HEK293 (cell line): ENCODE measurements around the gene NECTIN2.

Source experiments
- FEZF1 ChIP-seq: fragments of 450-650 bp; formaldehyde crosslinking; IDR thresholded peaks from 2 replicates; pipeline ENCODE4 v1.5.1; 2016; ENCODE audit warnings: missing biosample characterization, missing genetic modification characterization
- KLF10 ChIP-seq: fragments of 450-650 bp; IDR thresholded peaks from 2 replicates; pipeline ENCODE4 v1.5.1; 2018; ENCODE audit warnings: missing biosample characterization, mild to moderate bottlenecking, missing genetic modification characterization
- SALL2 ChIP-seq: fragments of 450-650 bp; formaldehyde crosslinking; IDR thresholded peaks from 2 replicates; pipeline ENCODE4 v1.5.0; 2017; ENCODE audit warnings: missing biosample characterization, mild to moderate bottlenecking, missing genetic modification characterization, borderline replicate concordance
- SETDB1 ChIP-seq: IDR thresholded peaks from one replicate; pipeline ENCODE4 v1.6.1; 2017; ENCODE audit warnings: mild to moderate bottlenecking, low read length, moderate library complexity, mixed read lengths; ENCODE audit not compliant: insufficient read length
- SP2 ChIP-seq: fragments of 450-650 bp; formaldehyde crosslinking; IDR thresholded peaks from 2 replicates; pipeline ENCODE4 v1.5.1; 2016; ENCODE audit warnings: missing biosample characterization, missing genetic modification characterization
- SP7 ChIP-seq: fragments of 450-650 bp; formaldehyde crosslinking; IDR thresholded peaks from 2 replicates; pipeline ENCODE4 v1.5.1; 2016; ENCODE audit warnings: missing biosample characterization, missing genetic modification characterization
- TSHZ1 ChIP-seq: fragments of 450-650 bp; formaldehyde crosslinking; IDR thresholded peaks from 2 replicates; pipeline ENCODE4 v1.5.1; 2016; ENCODE audit warnings: missing biosample characterization, missing genetic modification characterization, borderline replicate concordance
- WT1 ChIP-seq: fragments of 450-650 bp; formaldehyde crosslinking; IDR thresholded peaks from 2 replicates; pipeline ENCODE4 v1.5.1; 2016; ENCODE audit warnings: missing biosample characterization, missing genetic modification characterization
- ZBTB48 ChIP-seq: fragments of 450-650 bp; formaldehyde crosslinking; IDR thresholded peaks from 2 replicates; pipeline ENCODE4 v1.5.1; 2016; ENCODE audit warnings: missing biosample characterization, missing genetic modification characterization
- ZBTB8A ChIP-seq: fragments of 450-650 bp; formaldehyde crosslinking; IDR thresholded peaks from 2 replicates; pipeline ENCODE4 v1.5.1; 2016; ENCODE audit warnings: missing biosample characterization, missing genetic modification characterization
- ZNF10 ChIP-seq: fragments of 450-650 bp; formaldehyde crosslinking; IDR thresholded peaks from 2 replicates; pipeline ENCODE4 v1.5.1; 2017; ENCODE audit warnings: missing biosample characterization, missing genetic modification characterization
- ZNF169 ChIP-seq: fragments of 450-650 bp; formaldehyde crosslinking; IDR thresholded peaks from 2 replicates; pipeline ENCODE4 v1.5.1; 2016; ENCODE audit warnings: missing biosample characterization, missing genetic modification characterization
- ZNF174 ChIP-seq: fragments of 450-650 bp; formaldehyde crosslinking; IDR thresholded peaks from 2 replicates; pipeline ENCODE4 v1.5.0; 2017; ENCODE audit warnings: missing biosample characterization, mild to moderate bottlenecking, missing genetic modification characterization
- ZNF202 ChIP-seq: fragments of 450-650 bp; formaldehyde crosslinking; IDR thresholded peaks from 2 replicates; pipeline ENCODE4 v1.5.1; 2016; ENCODE audit warnings: missing biosample characterization, missing genetic modification characterization, borderline replicate concordance
- ZNF214 ChIP-seq: fragments of 450-650 bp; formaldehyde crosslinking; IDR thresholded peaks from 2 replicates; pipeline ENCODE4 v1.5.1; 2017; ENCODE audit warnings: missing biosample characterization, mild to moderate bottlenecking, missing genetic modification characterization, borderline replicate concordance
- ZNF248 ChIP-seq: fragments of 450-650 bp; formaldehyde crosslinking; IDR thresholded peaks from 2 replicates; pipeline ENCODE4 v1.5.1; 2017; ENCODE audit warnings: missing biosample characterization, missing genetic modification characterization
- ZNF335 ChIP-seq: fragments of 450-650 bp; formaldehyde crosslinking; conservative IDR thresholded peaks from 2 replicates; pipeline ENCODE4 v1.5.1; 2016; ENCODE audit warnings: missing biosample characterization, missing genetic modification characterization
- ZNF350 ChIP-seq: fragments of 450-650 bp; formaldehyde crosslinking; IDR thresholded peaks from 2 replicates; pipeline ENCODE4 v1.5.0; 2017; ENCODE audit warnings: missing biosample characterization, mild to moderate bottlenecking, missing genetic modification characterization
- ZNF354C ChIP-seq: fragments of 450-650 bp; formaldehyde crosslinking; IDR thresholded peaks from 2 replicates; pipeline ENCODE4 v1.5.1; 2016; ENCODE audit warnings: missing biosample characterization, missing genetic modification characterization, low read depth, borderline replicate concordance
- ZNF37A ChIP-seq: fragments of 450-650 bp; IDR thresholded peaks from 2 replicates; pipeline ENCODE4 v1.5.1; 2018; ENCODE audit warnings: missing biosample characterization, missing genetic modification characterization
- ZNF398 ChIP-seq: fragments of 450-650 bp; formaldehyde crosslinking; IDR thresholded peaks from 2 replicates; pipeline ENCODE4 v1.5.1; 2017; ENCODE audit warnings: missing biosample characterization, missing genetic modification characterization
- ZNF473 ChIP-seq: fragments of 450-650 bp; formaldehyde crosslinking; IDR thresholded peaks from 2 replicates; pipeline ENCODE4 v1.5.1; 2017; ENCODE audit warnings: missing biosample characterization, missing genetic modification characterization
- ZNF654 ChIP-seq: fragments of 450-650 bp; formaldehyde crosslinking; IDR thresholded peaks from 2 replicates; pipeline ENCODE4 v1.5.1; 2016; ENCODE audit warnings: low read depth, missing biosample characterization, missing genetic modification characterization
- ZNF658 ChIP-seq: fragments of 450-650 bp; formaldehyde crosslinking; IDR thresholded peaks from 2 replicates; pipeline ENCODE4; 2016; ENCODE audit warnings: missing biosample characterization, missing genetic modification characterization
- ZNF701 ChIP-seq: fragments of 450-650 bp; formaldehyde crosslinking; IDR thresholded peaks from 2 replicates; pipeline ENCODE4 v1.5.1; 2016; ENCODE audit warnings: missing biosample characterization, missing genetic modification characterization
- ZNF776 ChIP-seq: fragments of 450-650 bp; formaldehyde crosslinking; IDR thresholded peaks from 2 replicates; pipeline ENCODE4 v1.5.0; 2017; ENCODE audit warnings: missing biosample characterization, missing genetic modification characterization, borderline replicate concordance
- ZNF830 ChIP-seq: fragments of 450-650 bp; IDR thresholded peaks from 2 replicates; pipeline ENCODE4 v1.5.0; 2018; ENCODE audit warnings: missing biosample characterization, missing genetic modification characterization, low read depth, mild to moderate bottlenecking, moderate library complexity
- ZXDB ChIP-seq: fragments of 450-650 bp; formaldehyde crosslinking; IDR thresholded peaks from 2 replicates; pipeline ENCODE4 v1.5.1; 2016; ENCODE audit warnings: missing biosample characterization, missing genetic modification characterization
- TF ChIP-seq, protein P1 (sequence below): fragments of 450-650 bp; formaldehyde crosslinking; IDR thresholded peaks from 2 replicates; pipeline ENCODE4 v1.5.1; 2016; ENCODE audit warnings: missing biosample characterization, missing genetic modification characterization
- TF ChIP-seq, protein P2 (sequence below): fragments of 450-650 bp; formaldehyde crosslinking; IDR thresholded peaks from 2 replicates; pipeline ENCODE4 v1.5.1; 2016; ENCODE audit warnings: missing biosample characterization, missing genetic modification characterization
- TF ChIP-seq, protein P3 (sequence below): fragments of 450-650 bp; formaldehyde crosslinking; IDR thresholded peaks from 2 replicates; pipeline ENCODE4 v1.5.1; 2017; ENCODE audit warnings: missing biosample characterization, missing genetic modification characterization

NECTIN2 gene

GRCh38 chr19:44891016-44891882 is 45.2 kb downstream of the NECTIN2 start, which contains the start of gene TOMM40 (continued):
- TF ChIP-seq ZNF658 (tag by site-specific recombination), result no peak
- no peak for TF ChIP-seq WT1 (tag by site-specific recombination)
- TF ChIP-seq ZNF248 (tag by site-specific recombination), result no peak
- no peak for TF ChIP-seq ZNF776 (tag by site-specific recombination)
- no peak for TF ChIP-seq FEZF1 (tag by site-specific recombination)
- TF ChIP-seq ZNF214 (tag by site-specific recombination), result no peak
- no peak for TF ChIP-seq SETDB1
- TF ChIP-seq, protein P1, sequence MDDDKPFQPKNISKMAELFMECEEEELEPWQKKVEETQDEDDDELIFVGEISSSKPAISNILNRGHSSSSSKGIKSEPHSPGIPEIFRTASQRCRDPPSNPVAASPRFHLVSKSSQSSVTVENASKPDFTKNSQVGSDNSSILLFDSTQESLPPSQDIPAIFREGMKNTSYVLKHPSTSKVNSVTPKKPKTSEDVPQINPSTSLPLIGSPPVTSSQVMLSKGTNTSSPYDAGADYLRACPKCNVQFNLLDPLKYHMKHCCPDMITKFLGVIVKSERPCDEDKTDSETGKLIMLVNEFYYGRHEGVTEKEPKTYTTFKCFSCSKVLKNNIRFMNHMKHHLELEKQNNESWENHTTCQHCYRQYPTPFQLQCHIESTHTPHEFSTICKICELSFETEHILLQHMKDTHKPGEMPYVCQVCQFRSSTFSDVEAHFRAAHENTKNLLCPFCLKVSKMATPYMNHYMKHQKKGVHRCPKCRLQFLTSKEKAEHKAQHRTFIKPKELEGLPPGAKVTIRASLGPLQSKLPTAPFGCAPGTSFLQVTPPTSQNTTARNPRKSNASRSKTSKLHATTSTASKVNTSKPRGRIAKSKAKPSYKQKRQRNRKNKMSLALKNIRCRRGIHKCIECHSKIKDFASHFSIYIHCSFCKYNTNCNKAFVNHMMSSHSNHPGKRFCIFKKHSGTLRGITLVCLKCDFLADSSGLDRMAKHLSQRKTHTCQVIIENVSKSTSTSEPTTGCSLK (tag by site-specific recombination), result no peak
- peak; percentile 91 for TF ChIP-seq ZNF335
- TF ChIP-seq ZBTB48 (tag by site-specific recombination), result no peak
- TF ChIP-seq ZNF830, result no peak
- peak; percentile 97 for TF ChIP-seq SP2 (tag by site-specific recombination)
- TF ChIP-seq TSHZ1 (tag by site-specific recombination), result no peak
- TF ChIP-seq ZNF701 (tag by site-specific recombination), result no peak
- TF ChIP-seq ZNF398 (tag by site-specific recombination), result no peak
- no peak for TF ChIP-seq ZNF169
- TF ChIP-seq ZBTB8A (tag by site-specific recombination), result no peak
- TF ChIP-seq SP7 (tag by site-specific recombination), result no peak
- TF ChIP-seq ZNF654, result no peak
- TF ChIP-seq ZNF37A, result no peak
- TF ChIP-seq ZNF350 (tag by site-specific recombination), result no peak
- TF ChIP-seq, protein P2, sequence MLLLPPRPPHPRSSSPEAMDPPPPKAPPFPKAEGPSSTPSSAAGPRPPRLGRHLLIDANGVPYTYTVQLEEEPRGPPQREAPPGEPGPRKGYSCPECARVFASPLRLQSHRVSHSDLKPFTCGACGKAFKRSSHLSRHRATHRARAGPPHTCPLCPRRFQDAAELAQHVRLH (tag by site-specific recombination), result peak; percentile 46; the same call in 1 of the 2 replicates
- no peak for TF ChIP-seq SALL2 (tag by site-specific recombination)
- no peak for TF ChIP-seq ZNF10 (tag by site-specific recombination)
- TF ChIP-seq, protein P3, sequence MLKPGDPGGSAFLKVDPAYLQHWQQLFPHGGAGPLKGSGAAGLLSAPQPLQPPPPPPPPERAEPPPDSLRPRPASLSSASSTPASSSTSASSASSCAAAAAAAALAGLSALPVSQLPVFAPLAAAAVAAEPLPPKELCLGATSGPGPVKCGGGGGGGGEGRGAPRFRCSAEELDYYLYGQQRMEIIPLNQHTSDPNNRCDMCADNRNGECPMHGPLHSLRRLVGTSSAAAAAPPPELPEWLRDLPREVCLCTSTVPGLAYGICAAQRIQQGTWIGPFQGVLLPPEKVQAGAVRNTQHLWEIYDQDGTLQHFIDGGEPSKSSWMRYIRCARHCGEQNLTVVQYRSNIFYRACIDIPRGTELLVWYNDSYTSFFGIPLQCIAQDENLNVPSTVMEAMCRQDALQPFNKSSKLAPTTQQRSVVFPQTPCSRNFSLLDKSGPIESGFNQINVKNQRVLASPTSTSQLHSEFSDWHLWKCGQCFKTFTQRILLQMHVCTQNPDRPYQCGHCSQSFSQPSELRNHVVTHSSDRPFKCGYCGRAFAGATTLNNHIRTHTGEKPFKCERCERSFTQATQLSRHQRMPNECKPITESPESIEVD (tag by site-specific recombination), result no peak
- TF ChIP-seq ZNF174 (tag by site-specific recombination), result no peak
- TF ChIP-seq ZNF473 (tag by site-specific recombination), result no peak
- TF ChIP-seq ZNF202 (tag by site-specific recombination), result no peak
- TF ChIP-seq KLF10 (tag by site-specific recombination), result no peak; the same call in 1 of the 2 replicates
- peak; percentile 8; the same call in 1 of the 2 replicates for TF ChIP-seq ZXDB (tag by site-specific recombination)
- TF ChIP-seq ZNF354C (tag by site-specific recombination), result no peak
